HG03432 (cell line): ENCODE results near the gene TTLL5.
"Not testable (repeated sequence)": the region's sequence is repeated elsewhere in the genome, so short reads cannot be mapped to it uniquely, and the experiment has no call there.

Source experiments
- ATAC-seq: cut with Tn5 transposase; IDR thresholded peaks from one replicate; pipeline ENCODE4 v1.9.1; 2021; ENCODE audit warnings: mild to moderate bottlenecking, moderate library complexity; ENCODE audit not compliant: unreplicated experiment

Gene TTLL5

DNA sequence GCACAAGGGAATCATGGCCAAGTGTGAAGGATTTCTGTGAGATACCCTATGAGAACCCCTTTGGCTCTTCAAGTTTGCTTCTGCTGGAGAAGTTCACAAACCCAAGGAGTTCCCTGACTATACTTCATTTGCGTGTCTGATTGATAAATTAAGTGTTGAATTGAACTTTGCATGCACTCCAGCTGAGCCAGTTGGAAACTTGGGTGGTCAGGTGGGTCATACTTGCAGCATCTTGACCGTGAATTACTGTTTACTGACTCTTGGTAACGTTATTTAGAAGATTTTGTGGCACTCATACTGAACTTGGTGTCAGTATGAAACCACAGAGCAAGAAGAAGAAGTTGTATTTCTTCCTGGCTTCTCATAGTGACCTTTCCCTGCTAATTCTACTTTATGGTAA is 243.3 kb downstream of the TTLL5 start:
- no peak for ATAC-seq

DNA sequence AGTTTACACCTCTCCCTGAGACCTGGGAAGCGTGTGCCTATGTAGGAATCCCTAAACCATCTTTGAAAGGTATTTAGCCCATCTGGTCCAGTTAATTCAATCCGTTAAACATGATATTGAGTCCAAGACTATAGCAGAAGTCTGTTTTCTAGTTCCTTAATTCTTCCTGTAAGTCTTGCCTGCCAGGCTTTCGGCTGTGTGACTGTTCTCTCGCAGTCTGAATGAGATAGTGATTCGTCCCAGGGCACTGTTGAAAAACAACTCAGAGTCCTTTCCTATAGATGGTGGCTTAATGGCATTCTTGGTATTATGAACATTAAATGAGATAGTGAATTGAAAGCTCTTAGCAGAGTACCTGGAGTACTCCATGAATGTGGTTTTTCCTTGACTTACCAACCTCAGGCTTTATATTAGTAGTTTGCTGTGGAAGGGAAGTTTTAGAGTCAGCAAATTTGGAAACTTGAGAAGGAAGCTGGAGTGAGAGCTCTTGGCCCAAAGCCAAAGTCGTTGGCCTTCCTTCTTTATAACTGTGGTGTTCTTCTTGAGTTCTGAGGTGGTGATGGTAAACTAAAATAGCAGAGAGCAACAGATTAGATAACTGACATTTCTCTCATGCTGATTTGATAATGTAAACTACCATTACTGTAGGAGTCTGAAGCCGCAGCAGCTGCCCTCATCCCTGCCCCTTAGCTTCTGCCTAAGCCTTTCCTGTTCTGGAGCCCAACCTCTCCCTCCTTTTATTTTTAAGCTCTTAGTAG is 244.3 kb downstream of the TTLL5 start:
- ATAC-seq = no peak

DNA sequence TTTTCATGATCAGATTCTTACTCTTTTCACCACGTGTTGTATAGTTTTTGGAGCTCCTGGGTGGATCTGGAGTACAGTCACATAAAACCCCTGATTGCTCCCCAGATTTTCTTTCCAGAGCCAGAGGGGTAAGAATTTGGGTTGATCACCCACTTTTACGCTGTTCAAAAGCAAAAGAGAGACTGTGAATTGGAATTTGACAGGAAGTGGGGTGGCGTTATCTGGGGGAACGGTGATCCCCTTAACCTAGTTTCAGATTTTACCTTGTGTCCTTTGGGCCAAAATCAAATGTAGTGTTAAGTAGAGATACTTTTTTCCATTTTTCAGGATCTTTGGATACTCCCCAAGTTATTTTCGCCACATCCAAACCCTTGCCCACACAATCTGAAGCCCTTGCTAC is 245.2 kb downstream of the TTLL5 start:
- ATAC-seq = no peak

DNA sequence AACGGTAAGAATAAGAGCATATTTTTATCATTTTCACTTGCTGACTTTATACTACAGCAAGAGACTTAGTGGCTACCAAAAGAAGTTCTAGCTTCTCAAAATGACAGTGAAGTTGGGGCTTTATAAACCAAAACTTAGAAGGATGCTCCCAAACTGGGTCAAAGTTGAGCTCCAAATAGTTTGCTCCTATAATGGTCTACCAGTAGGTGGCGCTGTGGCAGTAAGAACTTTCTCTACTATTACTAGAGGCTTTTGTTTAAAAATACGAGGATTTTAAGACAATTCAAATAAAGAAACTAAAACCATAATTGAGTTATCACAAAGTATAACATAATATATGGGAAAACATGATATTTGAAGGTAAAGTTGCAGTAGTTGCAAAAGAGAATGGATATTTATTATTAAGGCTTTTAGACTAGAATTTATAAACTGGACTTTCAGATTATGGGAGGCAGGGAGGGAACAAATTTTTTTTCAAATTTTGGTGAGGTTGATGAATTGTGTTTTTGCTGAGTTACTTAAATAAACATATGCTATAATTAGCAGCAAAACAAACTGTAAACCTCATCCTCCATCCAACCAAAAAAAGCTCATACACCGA is 245.7 kb downstream of the TTLL5 start:
- ATAC-seq = no peak

DNA sequence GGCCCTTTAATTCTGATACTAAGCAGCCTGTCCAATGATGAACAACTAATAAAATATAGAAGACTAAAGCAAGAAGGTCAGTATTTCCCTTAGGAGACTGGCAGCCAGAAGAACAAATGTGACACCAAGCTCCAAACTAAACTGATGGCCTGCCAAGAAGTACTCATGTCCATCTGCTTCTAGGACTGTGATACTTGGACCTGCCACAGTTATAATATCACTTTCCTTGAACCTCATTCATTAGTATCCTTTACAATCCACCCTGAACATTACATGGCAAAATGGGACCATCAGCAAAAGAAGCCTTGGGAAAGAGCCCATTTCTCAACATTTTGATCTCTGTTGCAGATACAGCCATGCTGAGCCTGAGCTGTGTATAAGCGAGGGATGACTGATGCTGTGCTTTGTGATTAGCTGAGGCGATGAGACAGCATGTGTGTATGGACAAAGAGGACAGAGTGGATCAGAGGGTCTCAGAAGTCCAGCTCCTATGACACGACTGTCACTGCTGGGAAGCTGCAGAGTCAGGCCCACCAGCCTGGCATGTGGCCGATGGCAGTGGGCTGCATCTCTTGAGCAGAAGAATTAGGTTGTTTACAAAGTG is 246.8 kb downstream of the TTLL5 start:
- no peak for ATAC-seq

DNA sequence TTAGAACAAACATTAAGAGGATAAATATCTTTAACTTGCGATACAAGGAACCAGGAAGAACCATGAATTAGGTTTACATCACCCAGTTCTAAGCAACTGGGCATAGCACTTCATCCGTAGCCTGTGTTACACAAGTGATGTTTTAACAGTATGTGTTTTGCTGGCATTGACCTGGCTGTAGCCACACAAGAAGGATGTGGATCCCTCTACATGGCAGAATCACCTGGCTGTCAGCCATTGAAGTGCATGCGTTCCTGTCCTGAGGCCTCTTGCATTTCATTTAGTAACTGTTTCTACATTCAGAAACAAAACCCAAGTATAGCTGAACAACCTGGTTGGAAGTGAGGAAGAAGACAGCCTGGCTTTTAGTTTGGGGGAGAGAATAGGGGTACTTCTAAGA is 248.6 kb downstream of the TTLL5 start:
- ATAC-seq = no peak

DNA sequence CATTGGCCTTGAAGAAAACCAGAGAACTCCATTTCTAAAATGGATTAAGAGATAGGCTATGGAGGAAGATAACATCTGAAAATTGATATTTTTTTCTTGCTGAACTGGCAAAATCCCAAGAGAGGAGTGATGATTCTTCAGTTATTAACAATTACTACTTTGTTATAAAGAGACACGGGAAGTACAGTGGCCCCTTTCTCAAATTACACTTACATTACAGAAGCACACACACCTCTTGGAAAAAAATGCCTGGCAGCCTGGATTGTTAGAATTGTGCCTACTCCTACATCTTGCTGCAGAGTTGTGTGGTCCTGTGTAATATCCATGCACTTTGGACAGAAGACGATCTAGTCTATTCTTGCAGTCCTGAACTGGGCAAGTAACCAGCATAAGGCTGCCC is 249.0 kb downstream of the TTLL5 start:
- ATAC-seq = no peak

DNA sequence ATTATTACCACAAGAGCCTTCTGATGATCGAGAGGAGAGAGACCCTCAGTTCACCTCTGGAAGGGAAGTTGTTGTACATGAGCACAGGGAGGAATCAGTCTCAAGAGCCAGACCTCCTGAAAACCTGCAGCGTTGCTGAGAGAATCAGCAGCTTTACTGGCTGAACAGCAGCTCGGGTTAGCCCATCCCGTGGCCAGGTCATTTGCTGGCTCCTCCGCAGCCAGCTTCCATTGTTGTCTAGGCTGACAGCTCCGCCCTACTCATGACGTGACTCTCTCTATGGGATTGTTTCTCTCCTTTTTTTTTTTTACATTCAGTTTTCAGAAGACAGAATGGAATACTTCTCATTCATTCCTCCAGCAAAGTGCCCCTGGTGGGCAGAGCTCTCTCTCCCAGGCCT is 250.8 kb downstream of the TTLL5 start:
- no peak for ATAC-seq

DNA sequence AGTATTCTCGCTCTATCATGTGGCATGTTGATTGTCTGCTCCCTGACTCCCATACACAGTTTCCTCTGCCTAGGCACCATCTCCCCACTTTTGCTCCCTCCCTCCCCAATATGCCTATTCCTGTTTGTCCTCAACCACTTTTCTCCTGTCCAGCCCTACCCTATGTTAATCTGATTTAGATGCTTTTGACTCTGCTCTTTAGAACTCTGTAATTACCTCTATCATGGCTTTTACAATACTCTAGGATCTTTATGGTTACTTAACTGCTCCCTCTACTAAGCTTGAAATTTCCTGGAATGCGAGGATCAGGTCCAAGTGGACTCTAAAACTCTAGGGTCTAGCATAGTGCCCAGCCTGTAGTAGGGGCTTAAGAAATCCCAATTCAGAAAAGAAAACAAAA is 252.1 kb downstream of the TTLL5 start:
- no peak for ATAC-seq

DNA sequence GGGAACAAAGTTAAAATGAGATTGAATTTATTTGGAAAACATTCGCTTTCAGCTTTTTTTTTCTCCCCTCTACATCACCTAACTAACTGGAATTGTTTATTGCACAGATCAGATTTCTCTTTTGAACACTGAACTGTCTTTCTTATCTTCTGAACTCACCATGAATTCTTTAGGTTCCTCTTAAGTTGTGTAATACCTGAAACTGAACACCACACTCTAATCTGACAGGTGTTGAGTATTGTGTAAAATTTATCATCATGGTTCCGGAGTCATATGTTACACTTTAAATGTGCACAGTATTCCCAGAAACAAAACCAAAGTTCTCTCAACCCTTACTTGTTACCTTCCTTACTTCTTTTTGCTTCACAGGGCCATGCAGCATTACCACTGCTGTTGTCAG is 254.0 kb downstream of the TTLL5 start:
- no peak for ATAC-seq

DNA sequence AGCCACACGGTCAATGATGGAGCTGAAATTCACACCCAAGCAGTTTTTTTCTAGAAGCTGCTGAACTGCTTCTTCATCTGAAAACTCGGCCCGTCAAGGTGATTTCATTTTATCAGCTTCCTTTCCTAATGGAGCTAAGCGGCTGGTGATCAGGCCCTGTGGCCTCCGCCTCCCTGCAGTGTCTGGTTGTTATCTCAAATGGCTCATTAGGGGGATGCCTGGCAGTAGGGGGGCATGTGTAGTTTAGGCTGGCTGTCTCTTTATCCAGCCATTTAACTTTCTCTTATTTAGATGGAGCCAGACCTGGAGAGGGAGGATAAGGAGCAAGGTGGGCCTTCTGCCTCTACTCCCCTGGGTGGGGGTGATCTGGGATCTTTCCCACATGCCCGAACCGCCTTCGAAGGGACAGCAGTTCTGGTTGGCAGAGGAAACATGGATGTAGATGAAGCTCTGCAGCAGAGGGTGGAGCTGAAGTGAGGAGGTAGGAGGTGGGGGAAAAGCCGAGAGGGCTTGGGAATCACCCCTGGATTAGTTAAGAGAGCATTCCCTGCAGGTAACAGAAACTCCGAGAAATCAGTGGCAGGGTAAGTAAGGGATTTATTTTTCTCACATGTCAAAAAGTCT is 256.4 kb downstream of the TTLL5 start:
- no peak for ATAC-seq

DNA sequence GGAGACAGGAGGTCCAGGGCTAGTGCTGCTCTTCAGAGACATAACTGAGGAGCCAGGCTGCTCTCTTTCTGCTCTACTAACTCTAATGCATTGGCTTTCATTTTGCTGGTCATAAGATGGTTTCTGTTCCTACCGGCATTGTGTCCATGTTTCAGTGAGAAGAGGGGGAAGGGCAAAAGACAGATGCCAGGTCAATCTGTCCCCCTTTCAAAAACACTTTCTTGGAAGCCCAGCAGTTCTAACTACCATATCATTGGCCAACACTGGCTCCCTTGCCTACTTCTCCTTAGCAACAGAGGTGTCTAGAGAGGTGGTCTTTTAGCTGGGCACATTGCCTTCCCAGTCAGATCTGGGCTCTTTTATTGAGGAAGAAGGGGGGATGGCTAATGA is 256.9 kb downstream of the TTLL5 start:
- ATAC-seq = no peak

DNA sequence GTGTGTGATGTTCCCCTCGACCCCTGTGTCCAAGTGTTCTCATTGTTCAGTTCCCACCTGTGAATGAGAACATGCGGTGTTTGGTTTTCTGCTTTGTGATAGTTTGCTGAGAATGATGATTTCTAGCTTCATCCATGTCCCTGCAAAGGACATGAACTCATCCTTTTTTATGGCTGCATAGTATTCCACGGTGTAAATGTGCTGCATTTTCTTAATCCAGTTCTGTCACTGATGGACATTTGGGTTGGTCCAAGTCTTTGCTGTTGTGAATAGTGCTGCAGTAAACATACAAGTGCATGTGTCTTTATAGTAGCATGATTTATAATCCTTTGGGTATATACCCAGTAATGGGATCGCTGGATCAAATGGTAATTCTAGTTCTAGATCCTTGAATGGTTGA is 259.4 kb downstream of the TTLL5 start:
- not testable (repeated sequence) for ATAC-seq

DNA sequence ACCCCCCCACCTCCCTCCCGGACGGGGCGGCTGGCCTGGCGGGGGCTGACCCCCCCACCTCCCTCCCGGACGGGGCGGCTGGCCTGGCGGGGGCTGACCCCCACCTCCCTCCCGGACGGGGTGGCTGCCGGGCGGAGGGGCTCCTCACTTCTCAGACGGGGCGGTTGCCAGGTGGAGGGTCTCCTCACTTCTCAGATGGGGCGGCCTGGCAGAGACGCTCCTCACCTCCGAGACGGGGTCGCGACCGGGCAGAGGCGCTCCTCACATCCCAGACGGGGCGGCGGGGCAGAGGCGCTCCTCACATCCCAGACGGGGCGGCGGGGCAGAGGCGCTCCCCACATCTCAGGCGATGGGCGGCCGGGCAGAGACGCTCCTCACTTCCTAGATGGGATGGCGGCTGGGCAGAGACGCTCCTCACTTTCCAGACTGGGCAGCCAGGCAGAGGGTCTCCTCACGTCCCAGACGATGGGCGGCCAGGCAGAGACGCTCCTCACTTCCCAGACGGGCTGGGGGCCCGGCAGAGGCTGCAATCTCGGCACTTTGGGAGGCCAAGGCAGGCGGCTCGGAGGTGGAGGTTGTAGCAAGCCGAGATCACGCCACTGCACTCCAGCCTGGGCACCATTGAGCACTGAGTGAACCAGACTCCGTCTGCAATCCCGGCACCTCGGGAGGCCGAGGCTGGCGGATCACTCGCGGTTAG is 264.2 kb downstream of the TTLL5 start:
- ATAC-seq = not testable (repeated sequence)

DNA sequence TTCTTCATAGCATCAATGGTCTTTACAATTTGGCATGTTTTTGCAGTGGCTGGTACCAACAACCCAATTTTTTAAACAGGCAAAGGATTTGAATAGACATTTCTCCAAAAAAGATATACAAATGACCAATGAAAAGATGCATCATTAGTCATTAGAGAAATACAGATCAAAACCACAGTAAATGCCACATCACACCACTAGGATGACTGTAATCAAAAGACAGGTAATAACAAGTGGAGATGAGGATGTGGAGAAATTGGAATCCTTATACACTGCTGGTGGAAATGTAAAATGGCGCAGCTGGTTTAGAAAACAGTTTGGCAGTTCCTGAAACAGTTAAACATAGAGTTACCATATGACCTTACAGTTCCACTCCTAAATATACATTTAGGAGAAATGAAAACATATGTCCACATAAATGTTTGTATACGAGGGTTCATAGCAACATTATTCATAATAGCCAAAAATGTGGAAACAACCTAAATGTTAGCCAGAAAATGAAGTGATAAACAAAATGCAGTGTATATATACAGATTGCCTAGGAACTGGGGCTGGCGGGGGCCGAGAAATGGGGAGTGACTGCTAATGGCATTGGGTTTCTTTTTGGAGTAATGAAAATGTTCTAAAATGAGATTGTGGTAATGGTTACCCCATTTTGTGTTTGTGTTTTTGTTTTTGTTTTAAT is 265.5 kb downstream of the TTLL5 start:
- no peak for ATAC-seq

DNA sequence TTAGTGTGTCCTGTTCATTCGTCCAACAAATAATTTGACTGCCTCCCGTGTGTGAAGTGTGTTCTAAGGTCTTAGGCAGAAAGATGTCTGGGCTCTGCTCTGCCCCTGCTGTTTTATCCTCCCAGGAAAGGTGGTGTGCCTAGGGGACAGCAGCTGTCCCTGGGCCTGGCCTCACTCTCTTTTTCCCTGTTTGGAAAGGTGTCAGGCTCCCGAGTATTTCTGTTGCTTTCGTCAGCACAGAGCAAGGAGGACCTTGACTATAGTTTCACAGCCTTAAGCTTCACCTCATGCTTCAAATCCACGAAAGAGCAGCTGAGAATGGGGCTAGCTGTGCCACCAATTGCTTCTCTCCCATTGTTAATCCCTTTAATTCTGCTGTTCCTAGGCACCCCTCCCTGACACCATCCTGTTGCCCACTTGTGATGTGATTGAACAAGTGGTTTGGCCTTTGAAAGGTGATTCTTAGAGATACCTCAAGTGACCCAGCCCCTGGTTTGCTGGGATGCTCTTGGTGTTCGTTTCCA is 266.6 kb downstream of the TTLL5 start:
- no peak for ATAC-seq

DNA sequence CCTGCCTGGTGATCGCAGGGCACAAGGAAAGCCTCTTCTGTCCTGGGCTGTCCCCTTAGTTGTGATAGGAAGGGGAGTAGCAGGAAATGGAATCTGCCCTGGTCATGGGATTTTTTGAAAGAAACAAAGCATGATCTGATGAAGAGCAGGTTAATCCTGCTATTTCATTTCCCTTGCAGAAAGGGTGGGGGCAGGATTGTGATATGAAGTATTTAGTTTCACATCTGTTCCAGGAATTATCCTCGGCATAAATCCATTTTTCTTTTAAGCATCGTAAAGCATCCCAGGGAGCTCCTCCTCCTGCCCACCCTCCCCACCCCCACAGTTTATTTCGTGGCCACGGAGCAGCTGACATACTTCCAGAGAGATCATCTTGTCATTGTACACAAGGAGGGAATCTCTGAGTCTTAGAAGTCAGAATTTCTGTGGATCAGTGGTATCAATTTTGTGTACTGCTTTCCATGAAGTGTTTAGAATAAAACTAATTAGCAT is 267.7 kb downstream of the TTLL5 start:
- ATAC-seq = no peak

DNA sequence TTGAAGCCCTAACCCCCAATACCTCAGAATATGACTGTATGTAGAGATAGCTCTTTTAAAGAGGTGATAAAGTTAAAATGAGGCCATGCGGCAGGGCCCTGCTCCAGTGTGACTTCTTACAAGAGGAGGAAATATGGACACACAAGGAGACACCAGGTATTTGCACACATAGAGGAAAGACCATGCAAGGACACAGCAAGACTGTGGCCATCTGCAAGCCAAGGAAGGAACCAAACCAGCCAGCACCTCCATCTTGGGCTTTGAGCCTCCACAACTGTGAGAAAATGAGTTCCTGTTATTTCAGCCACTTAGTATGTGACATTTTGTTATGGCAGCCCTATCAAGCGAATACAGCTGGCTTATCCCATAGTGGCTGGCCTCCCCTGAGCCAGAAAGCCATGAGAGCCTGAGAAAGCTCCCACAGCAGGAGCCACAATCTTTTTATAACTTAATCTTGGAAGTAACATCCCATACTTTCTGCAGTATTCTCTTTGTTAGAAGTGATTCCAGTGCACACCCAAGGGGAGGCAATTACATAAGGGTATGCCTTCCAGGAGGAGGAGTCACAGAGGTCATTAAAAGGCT is 272.8 kb downstream of the TTLL5 start:
- no peak for ATAC-seq

DNA sequence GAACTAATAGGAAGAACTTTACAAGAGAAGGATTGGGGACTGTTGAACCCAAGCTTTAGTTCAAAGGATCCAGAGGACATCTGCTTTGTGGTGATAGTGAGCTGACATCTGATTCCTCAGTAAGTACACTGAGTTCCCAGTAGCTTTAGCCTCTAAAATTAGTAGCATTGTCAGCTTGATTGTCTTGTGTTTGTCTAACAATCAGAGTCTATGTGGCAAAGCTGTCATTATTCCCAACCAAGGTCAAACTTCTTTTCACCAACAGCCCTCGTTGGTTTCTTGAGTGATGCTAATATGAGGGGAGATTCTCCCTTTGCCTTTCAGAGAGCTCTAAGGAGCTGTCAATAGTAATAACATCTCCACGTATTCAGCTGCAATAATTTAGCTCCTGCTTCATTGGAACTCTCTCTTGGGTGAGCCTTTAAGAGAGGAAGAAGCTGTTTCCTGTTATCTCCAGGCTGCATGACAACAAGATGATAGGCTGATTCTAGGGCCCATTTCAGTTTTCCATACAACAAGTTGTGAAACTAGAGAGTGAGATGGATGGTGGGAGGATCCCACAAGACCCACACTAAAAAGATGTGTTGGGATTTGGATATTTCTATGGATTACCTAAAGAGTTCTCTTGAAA is 274.1 kb downstream of the TTLL5 start:
- no peak for ATAC-seq

DNA sequence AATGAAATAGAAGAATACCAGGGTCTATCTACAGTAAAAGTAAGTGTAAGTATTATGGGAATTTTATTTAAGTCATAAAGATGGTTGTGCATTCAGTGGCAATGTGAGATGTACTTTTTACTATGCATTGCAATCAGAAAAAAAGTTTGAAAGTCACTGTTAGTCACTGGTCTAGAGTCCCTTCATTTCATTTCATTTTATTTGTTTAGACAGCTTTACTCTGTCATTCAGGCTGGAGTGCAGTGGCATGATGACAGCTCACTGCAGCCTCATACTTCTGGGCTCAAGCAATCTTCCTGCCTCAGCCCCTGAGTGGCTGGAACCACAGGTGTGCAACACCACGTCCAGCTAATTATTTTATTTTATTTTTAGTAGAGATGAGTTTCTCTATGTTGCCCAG is 278.2 kb downstream of the TTLL5 start:
- no peak for ATAC-seq
